Thyroid gland (tissue), 4 donors: ENCODE measurements around the gene KIF18B. TPM values are rescaled to one million over a fixed set of nuclear protein-coding genes. Genes with fewer than 3 reads are reported as not detected.

ENCODE experiments used
- DNase-seq, 2 donors: peaks; one replicate each; pipeline ENCODE4 v3.0.0-alpha.2; 2019
- H3K27ac ChIP-seq, 3 donors: fragments of 200-600 bp; sonication (generic); 1 replicate in 2 of 3; 2 replicates in 1 of 3; pipeline ENCODE4 v1.5.1; 2016 to 2019; ENCODE audit warnings: mild to moderate bottlenecking in 1 of 3, moderate library complexity in 1 of 3
- H3K27me3 ChIP-seq: fragments of 200-600 bp; sonication (generic); one replicate; pipeline ENCODE4 v1.5.1; 2019
- H3K36me3 ChIP-seq, 2 donors: fragments of 200-600 bp; sonication (generic); one replicate each; pipeline ENCODE4 v1.5.1; 2016 to 2019
- H3K4me1 ChIP-seq, 2 donors: fragments of 200-600 bp; sonication (generic); one replicate each; pipeline ENCODE4 v1.5.1; 2017 to 2019
- H3K4me3 ChIP-seq, 3 donors: fragments of 200-600 bp; sonication (generic); replicated peaks in 1 of 3; 1 replicate in 2 of 3; 2 replicates in 1 of 3; pipeline ENCODE4 v1.5.1; 2016; ENCODE audit warnings: mild to moderate bottlenecking in 1 of 3
- H3K9me3 ChIP-seq: fragments of 200-600 bp; sonication (generic); one replicate; pipeline ENCODE4 v1.5.1; 2017
- POLR2A ChIP-seq, 2 donors: fragments of 450-650 bp; IDR thresholded peaks; one replicate each; pipeline ENCODE4 v1.6.1; 2017; ENCODE audit warnings: antibody characterized with exemption in 2 of 2, mild to moderate bottlenecking in 2 of 2, moderate library complexity in 1 of 2
- WGBS, 2 donors: methylation state at CpG; one replicate each; pipeline ENCODE4 v1.1.5; 2017; 5-methylcytosine and 5-hydroxymethylcytosine counted together
- intact Hi-C: fragments of 100-400 bp; cut with DNase I; formaldehyde crosslinking; loops from one replicate; pipeline ENCODE4 v1.15.1; 2023
- total RNA-seq, 4 donors: library from RNA; depleted of rRNA; stranded (reverse); fragments of >200 nt; gene quantifications; one replicate each; pipeline ENCODE4 v1.2.3, GENCODE V29; 2016
- TF ChIP-seq, protein P1 (sequence below), 6 experiments: fragments of 200-600 bp in 3 of 6; fragments of 450-650 bp in 3 of 6; sonication (generic) in 3 of 6; IDR thresholded peaks; one replicate each; pipeline ENCODE4 v1.5.1; 2016 to 2019; ENCODE audit warnings: antibody characterized with exemption in 6 of 6, mild to moderate bottlenecking in 2 of 6, inconsistent platforms in 1 of 6, moderate library complexity in 1 of 6

KIF18B gene
- total RNA-seq, 4 donors from 2014 or later, result 0.11 to 0.50 (median 0.34) TPM; not detected in 1

DNA sequence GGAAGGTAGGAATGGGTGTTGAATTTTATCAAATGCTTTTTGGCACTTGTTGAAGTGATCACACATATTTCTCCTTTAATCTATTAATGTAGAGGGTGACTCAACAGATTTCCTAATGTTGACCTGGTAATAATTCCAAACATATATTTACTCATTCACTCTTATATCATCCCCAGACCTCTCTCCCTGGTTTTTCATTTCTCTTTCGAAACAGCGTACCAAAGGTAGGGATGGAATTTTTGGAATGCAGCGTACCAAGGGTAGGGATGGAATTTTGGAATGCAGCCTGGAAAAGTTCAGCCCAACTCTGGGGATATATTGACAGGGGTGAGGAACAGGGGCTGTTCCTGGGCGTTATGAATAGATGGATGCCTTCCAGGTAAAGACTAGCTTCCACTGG lies 7.3 kb downstream of the KIF18B start:
- no peak for DNase-seq
- H3K4me3 ChIP-seq, result no peak overlapping the region
- no peaks in the 10 kb centered on the region for H3K4me1 ChIP-seq
- H3K27me3 ChIP-seq, result no peaks in the 10 kb centered on the region
- intact Hi-C loops, result no loop called here
- H3K9me3 ChIP-seq, result no peaks in the 10 kb centered on the region
- H3K36me3 ChIP-seq, result no peaks in the 10 kb centered on the region
- TF ChIP-seq, protein P1, sequence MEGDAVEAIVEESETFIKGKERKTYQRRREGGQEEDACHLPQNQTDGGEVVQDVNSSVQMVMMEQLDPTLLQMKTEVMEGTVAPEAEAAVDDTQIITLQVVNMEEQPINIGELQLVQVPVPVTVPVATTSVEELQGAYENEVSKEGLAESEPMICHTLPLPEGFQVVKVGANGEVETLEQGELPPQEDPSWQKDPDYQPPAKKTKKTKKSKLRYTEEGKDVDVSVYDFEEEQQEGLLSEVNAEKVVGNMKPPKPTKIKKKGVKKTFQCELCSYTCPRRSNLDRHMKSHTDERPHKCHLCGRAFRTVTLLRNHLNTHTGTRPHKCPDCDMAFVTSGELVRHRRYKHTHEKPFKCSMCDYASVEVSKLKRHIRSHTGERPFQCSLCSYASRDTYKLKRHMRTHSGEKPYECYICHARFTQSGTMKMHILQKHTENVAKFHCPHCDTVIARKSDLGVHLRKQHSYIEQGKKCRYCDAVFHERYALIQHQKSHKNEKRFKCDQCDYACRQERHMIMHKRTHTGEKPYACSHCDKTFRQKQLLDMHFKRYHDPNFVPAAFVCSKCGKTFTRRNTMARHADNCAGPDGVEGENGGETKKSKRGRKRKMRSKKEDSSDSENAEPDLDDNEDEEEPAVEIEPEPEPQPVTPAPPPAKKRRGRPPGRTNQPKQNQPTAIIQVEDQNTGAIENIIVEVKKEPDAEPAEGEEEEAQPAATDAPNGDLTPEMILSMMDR (IDR thresholded peaks at IDR 0.05), result no peak
- TF ChIP-seq POLR2A (IDR thresholded peaks at IDR 0.05), result no peak
- 68 to 73% methylated on average over 4 of the region's 4 CpGs for WGBS, 2 donors
- H3K27ac ChIP-seq, result no peak overlapping the region

DNA sequence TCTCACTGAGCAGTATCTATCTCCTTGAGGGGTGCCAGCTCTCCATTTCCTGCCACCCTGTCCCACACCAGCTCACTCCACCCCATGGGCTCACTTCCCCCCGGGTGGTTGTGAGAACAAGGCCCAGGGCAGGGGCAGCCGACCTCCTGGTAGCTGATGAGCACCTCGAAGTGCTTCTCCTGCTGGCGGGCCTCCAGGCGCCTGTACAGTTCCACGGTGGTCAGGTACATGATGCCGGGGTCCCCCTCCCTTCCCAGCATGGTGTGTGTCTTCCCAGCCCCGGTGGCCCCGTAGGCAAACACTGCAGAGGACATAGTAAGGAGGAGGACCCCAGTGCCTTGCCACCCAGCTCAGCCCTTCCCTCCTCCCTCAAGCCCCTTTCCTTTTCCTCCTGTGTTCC lies 12.5 kb downstream of the KIF18B start:
- Histone ChIP-seq H3K27ac (no peak overlapping the region), H3K9me3 (no peaks in the 10 kb centered on the region), H3K4me3 (no peak overlapping the region), H3K27me3 (no peaks in the 10 kb centered on the region), H3K4me1 (no peaks in the 10 kb centered on the region), H3K36me3 (no peaks in the 10 kb centered on the region)
- WGBS, 2 donors, result 89 to 94% methylated on average over 5 to 6 of the region's 9 CpGs
- DNase-seq, result no peak
- TF ChIP-seq, protein P1 (IDR thresholded peaks at IDR 0.05), result no peak
- TF ChIP-seq POLR2A (IDR thresholded peaks at IDR 0.05), result no peak
- intact Hi-C loops, result no loop called here

DNA sequence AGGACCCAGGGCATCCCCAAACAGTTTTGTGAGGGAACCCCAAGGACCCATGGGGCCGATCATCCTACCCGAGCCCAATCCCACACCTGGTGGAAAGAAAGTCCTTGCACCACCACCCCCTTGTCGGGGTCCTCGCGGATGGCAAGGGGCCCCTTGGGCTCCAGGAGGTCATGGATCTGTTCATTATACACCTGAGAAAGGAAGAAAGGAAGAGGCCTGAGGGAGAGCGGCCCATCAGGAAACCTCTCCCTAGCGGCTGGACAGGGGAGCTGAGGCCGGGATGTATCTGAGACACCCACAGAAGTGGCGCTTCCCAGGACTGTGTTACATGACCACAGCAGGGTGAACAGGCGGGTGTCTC lies 12.8 kb downstream of the KIF18B start:
- Histone ChIP-seq H3K4me1 (no peaks in the 10 kb centered on the region), H3K4me3 (no peak overlapping the region), H3K36me3 (no peaks in the 10 kb centered on the region), H3K27ac (no peak overlapping the region), H3K9me3 (no peaks in the 10 kb centered on the region), H3K27me3 (no peaks in the 10 kb centered on the region)
- intact Hi-C loops, result no loop called here
- TF ChIP-seq, protein P1 (IDR thresholded peaks at IDR 0.05), result no peak
- DNase-seq, result no peak
- WGBS, 2 donors, result 97% methylated on average over 9 to 10 of the region's 10 CpGs

DNA sequence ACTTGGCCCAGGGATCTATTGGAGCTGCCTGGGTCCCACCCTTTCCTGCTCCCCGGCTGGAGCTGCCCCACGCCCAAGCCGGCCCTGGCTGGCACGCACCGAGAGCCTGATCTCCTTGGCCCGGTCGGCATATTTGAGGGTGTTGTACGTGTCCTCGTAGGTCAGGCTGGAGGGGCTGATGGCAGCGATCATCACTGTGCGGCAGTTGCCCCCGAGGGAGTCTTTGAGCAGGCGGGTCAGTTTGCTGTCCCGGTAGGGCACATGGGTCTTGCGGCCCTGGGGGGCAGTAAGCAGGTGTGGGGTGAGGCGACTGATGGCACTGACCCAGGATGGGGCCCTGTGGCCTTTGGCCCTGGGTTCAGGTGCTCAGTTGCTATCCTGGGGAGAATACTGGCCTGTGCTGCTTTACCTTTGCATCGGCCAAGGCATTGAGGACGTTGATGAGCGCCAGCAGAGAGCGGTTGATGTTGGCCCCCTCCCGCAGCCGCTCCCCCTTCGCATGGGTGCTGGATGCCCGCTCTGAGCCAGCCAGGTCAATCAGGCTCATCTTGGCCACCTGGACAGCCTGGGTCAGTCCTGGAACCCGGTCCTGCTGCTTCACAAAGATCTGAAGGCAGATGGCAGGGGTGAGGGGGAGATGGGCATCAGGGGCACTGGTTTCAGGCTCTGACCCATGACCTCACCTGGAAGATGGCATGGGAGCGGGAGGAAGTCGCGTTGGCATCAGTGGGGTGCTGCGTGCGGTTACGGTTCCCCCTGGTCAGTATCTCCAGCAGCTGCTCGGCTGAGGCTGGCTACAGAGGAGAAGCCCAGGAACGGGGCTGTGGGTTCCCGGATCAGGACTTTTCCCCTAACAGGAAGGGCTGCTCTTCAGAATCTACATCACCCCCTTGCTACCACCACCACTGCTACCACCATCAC lies 13.5 kb downstream of the KIF18B start:
- intact Hi-C loops, result no loop called here
- WGBS, 2 donors, result 87 to 94% methylated on average over 26 to 33 of the region's 34 CpGs
- Histone ChIP-seq H3K4me1 (no peaks in the 10 kb centered on the region), H3K27me3 (no peaks in the 10 kb centered on the region), H3K4me3 (no peak overlapping the region), H3K9me3 (no peaks in the 10 kb centered on the region), H3K36me3 (no peaks in the 10 kb centered on the region), H3K27ac (no peak overlapping the region)
- TF ChIP-seq, protein P1 (IDR thresholded peaks at IDR 0.05), result no peak
- TF ChIP-seq POLR2A (IDR thresholded peaks at IDR 0.05), result no peak
- no peak for DNase-seq

DNA sequence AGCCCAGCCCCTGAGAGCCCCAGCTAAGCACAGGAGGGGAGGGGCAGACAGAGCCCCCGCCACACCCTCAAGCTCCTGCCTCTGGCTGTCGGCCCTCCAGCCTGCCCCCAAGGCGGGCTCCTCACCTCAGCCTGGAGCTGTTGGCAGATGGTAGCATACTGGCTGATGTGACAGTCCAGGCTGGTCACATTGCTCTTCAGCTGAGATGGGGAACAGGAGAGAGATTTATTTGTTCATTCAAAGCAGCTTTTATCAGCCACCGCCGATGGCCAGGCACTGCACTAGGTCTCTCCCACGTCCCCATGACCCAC lies 14.8 kb downstream of the KIF18B start:
- H3K27me3 ChIP-seq, result no peaks in the 10 kb centered on the region
- no peak for DNase-seq

More for the DNA sequence above, 14.8 kb downstream of the KIF18B start:
- 72 to 100% methylated on average over 3 to 5 of the region's 6 CpGs for WGBS, 2 donors
- intact Hi-C loops, result no loop called here
- TF ChIP-seq, protein P1 (IDR thresholded peaks at IDR 0.05), result no peak
- TF ChIP-seq POLR2A (IDR thresholded peaks at IDR 0.05), result no peak
- Histone ChIP-seq H3K4me3 (no peak overlapping the region), H3K27ac (no peak overlapping the region), H3K4me1 (no peaks in the 10 kb centered on the region), H3K9me3 (no peaks in the 10 kb centered on the region), H3K36me3 (no peaks in the 10 kb centered on the region)
